ENCODE results near the gene CDH11. TPM values are rescaled to one million over a fixed set of nuclear protein-coding genes. Genes with fewer than 3 reads are reported as not detected.

The CDH11 gene
- total and polyA plus RNA-seq, 2 experiments from 2014 or later, result 3.5 to 19.6 TPM

GRCh38 chr16:64968539-64968938, 153.3 kb downstream of the CDH11 start:
- H3K9me3 Mint-ChIP-seq, result no peaks in the 10 kb centered on the region

More at GRCh38 chr16:64968539-64968938, 153.3 kb downstream of the CDH11 start:
- Histone ChIP-seq H3K79me2 (replicated peaks; ENCODE audit: insufficient read depth) (no peaks in the 10 kb centered on the region), H3K4me3 (no peak overlapping the region), H4K20me1 (replicated peaks; ENCODE audit: insufficient read depth) (no peaks in the 10 kb centered on the region), H3K9me2 (ENCODE audit: insufficient read depth) (peaks cover 8% of the 10 kb centered on the region), H3F3A (replicated peaks; ENCODE audit: low read depth) (no peaks in the 10 kb centered on the region), H3K4me1 (ENCODE audit: insufficient read depth) (no peaks in the 10 kb centered on the region), H2AFZ (no peak overlapping the region), H3K27ac (ENCODE audit: low read depth) (no peak overlapping the region), H3K4me2 (no peak overlapping the region), H3K36me3 (ENCODE audit: insufficient read depth) (no peaks in the 10 kb centered on the region), H3K27me3 (ENCODE audit: insufficient read depth) (no peaks in the 10 kb centered on the region)
- H3K27ac Mint-ChIP-seq, result no peak overlapping the region
- ATAC-seq (no peak), DNase-seq (ENCODE audit: low spot score) (no peak)
- no peaks in the 10 kb centered on the region for H3K27me3 Mint-ChIP-seq (ENCODE audit: insufficient read depth, low read depth, poor library complexity)
- no peaks in the 10 kb centered on the region for H3K4me1 Mint-ChIP-seq
- H3K36me3 Mint-ChIP-seq (ENCODE audit: low read depth), result no peaks in the 10 kb centered on the region
- TF ChIP-seq JUNB (IDR thresholded peaks at IDR 0.05; ENCODE audit: unreplicated experiment), result no peak
- TF ChIP-seq ZNF462 (CRISPR knock-in tag; IDR thresholded peaks at IDR 0.05), result no peak
- TF ChIP-seq ETS1 (IDR thresholded peaks at IDR 0.05), result no peak
- TF ChIP-seq REST (IDR thresholded peaks at IDR 0.05; ENCODE audit: unreplicated experiment), result no peak
- no peak for TF ChIP-seq NANOG (IDR thresholded peaks at IDR 0.05; ENCODE audit: borderline replicate concordance)
- TF ChIP-seq EZH2phosphoT487 (IDR thresholded peaks at IDR 0.05; ENCODE audit: unreplicated experiment), result no peak
- no peak for TF ChIP-seq ZNF331 (CRISPR knock-in tag; IDR thresholded peaks at IDR 0.05; ENCODE audit: low read depth)
- no peak for TF ChIP-seq ZNF114 (CRISPR knock-in tag; IDR thresholded peaks at IDR 0.05)
- TF ChIP-seq EZH2 (IDR thresholded peaks at IDR 0.05; ENCODE audit: low read depth, unreplicated experiment), result no peak
- no peak for TF ChIP-seq STAT1 (IDR thresholded peaks at IDR 0.05; ENCODE audit: unreplicated experiment)
- no peak for TF ChIP-seq CREB1 (CRISPR knock-in tag; IDR thresholded peaks at IDR 0.05; ENCODE audit: low read depth)
- no peak for TF ChIP-seq CTCF (conservative IDR thresholded peaks at IDR 0.05; ENCODE audit: low read depth in 2 of 2)
- no peak for TF ChIP-seq POLR2AphosphoS5 (IDR thresholded peaks at IDR 0.05; ENCODE audit: low read depth)
- no peak overlapping the region for H3K4me3 Mint-ChIP-seq
